ENCODE data around the gene ANKRD55. TPM values are rescaled to one million over a fixed set of nuclear protein-coding genes. Genes with fewer than 3 reads are reported as not detected.
A peak's percentile ranks its signal among the peaks of the same experiment; 100 is the strongest.
"Not testable (repeated sequence)": the region's sequence is repeated elsewhere in the genome, so short reads cannot be mapped to it uniquely, and the experiment has no call there.

The ANKRD55 gene
- total RNA-seq, 4 donors from 2014 or later: 0.09 TPM; not detected in 3

GRCh38 chr5:56207537-56207936 is 25.6 kb downstream of the ANKRD55 start:
- WGBS, 2 donors: 71 to 82% methylated on average over 2 of the region's 2 CpGs
- no peak overlapping the region for H3K27ac ChIP-seq
- TF ChIP-seq CTCF (IDR thresholded peaks at IDR 0.05) (no peak), POLR2A (IDR thresholded peaks at IDR 0.05) (no peak)
- no peaks in the 10 kb centered on the region for H3K36me3 ChIP-seq
- intact Hi-C loops (cut with DNase I): loop anchor here (10.0 kb wide), 1 partner anchor 273 kb away; no protein-coding TSS in a partner anchor
- no peak overlapping the region for H3K4me3 ChIP-seq
- H3K9me3 ChIP-seq: no peaks in the 10 kb centered on the region
- no peak for DNase-seq
- no peaks in the 10 kb centered on the region for H3K4me1 ChIP-seq
- H3K27me3 ChIP-seq: no peaks in the 10 kb centered on the region

- 74 to 88% methylated on average over 6 to 7 of the region's 7 CpGs for WGBS, 2 donors
- peaks cover 0 to under 1% (median 0%) of the 10 kb centered on the region in 3 donors for H3K4me1 ChIP-seq
- no peaks in the 10 kb centered on the region for H3K27me3 ChIP-seq
- no peaks in the 10 kb centered on the region for H3K36me3 ChIP-seq
- H3K27ac ChIP-seq: no peak overlapping the region
- no peak overlapping the region for H3K4me3 ChIP-seq
- no peak for DNase-seq
- no peak for TF ChIP-seq CTCF (IDR thresholded peaks at IDR 0.05)
- no peak for TF ChIP-seq POLR2A (IDR thresholded peaks at IDR 0.05)
- H3K9me3 ChIP-seq: no peaks in the 10 kb centered on the region
- intact Hi-C loops (cut with DNase I): loop anchor here (10.0 kb wide), 1 partner anchor 272 kb away; no protein-coding TSS in a partner anchor
Observed at GRCh38 chr5:56206126-56206910, 26.8 kb downstream of the ANKRD55 start.

- not testable (repeated sequence) for H3K27me3 ChIP-seq, H3K36me3 ChIP-seq, H3K4me3 ChIP-seq, H3K27ac ChIP-seq, H3K9me3 ChIP-seq, H3K4me1 ChIP-seq, DNase-seq
- intact Hi-C loops (cut with DNase I): loop anchor here (10.0 kb wide), 1 partner anchor 269 kb away; no protein-coding TSS in a partner anchor
Observed at GRCh38 chr5:56203936-56204335, 29.2 kb downstream of the ANKRD55 start.

- Histone ChIP-seq H3K4me3 (no peak overlapping the region), H3K27ac (no peak overlapping the region), H3K27me3 (no peaks in the 10 kb centered on the region), H3K36me3 (no peaks in the 10 kb centered on the region), H3K9me3 (no peaks in the 10 kb centered on the region), H3K4me1 (peaks cover 0 to 9% (median 0%) of the 10 kb centered on the region in 3 donors)
- intact Hi-C loops (cut with DNase I): loop anchor here (10.0 kb wide), 1 partner anchor 268 kb away; no protein-coding TSS in a partner anchor
- DNase-seq: no peak
- 62 to 74% methylated on average over 3 of the region's 3 CpGs for WGBS, 2 donors
- no peak for TF ChIP-seq POLR2A (IDR thresholded peaks at IDR 0.05)
- TF ChIP-seq CTCF (IDR thresholded peaks at IDR 0.05): no peak
Observed at GRCh38 chr5:56202483-56202882, 30.6 kb downstream of the ANKRD55 start.

GRCh38 chr5:56201762-56202261 is 31.3 kb downstream of the ANKRD55 start:
- 57 to 61% methylated on average over 3 of the region's 3 CpGs for WGBS, 2 donors
- intact Hi-C loops (cut with DNase I): loop anchor here (10.0 kb wide), 1 partner anchor 267 kb away; no protein-coding TSS in a partner anchor

GRCh38 chr5:56200971-56201666 is 32.0 kb downstream of the ANKRD55 start:
- DNase-seq: no peak
- 21 to 35% methylated on average over 5 of the region's 5 CpGs for WGBS, 2 donors
- intact Hi-C loops (cut with DNase I): loop anchor here (10.0 kb wide), 1 partner anchor 266 kb away; no protein-coding TSS in a partner anchor

More at GRCh38 chr5:56201762-56202261, 31.3 kb downstream of the ANKRD55 start:
- H3K27ac ChIP-seq, H3K9me3 ChIP-seq, H3K27me3 ChIP-seq, H3K36me3 ChIP-seq, H3K4me1 ChIP-seq, DNase-seq, H3K4me3 ChIP-seq: not testable (repeated sequence)

More at GRCh38 chr5:56200971-56201666, 32.0 kb downstream of the ANKRD55 start:
- H3K4me1 ChIP-seq: peaks cover 0 to 9% (median 0%) of the 10 kb centered on the region in 3 donors
- no peaks in the 10 kb centered on the region for H3K27me3 ChIP-seq
- TF ChIP-seq CTCF (IDR thresholded peaks at IDR 0.05): peak in 5 of 6 experiments; percentile 56 to 83 (median 76)
- TF ChIP-seq POLR2A (IDR thresholded peaks at IDR 0.05): no peak
- H3K4me3 ChIP-seq: no peak overlapping the region
- H3K9me3 ChIP-seq: no peaks in the 10 kb centered on the region
- H3K36me3 ChIP-seq: no peaks in the 10 kb centered on the region
- H3K27ac ChIP-seq: no peak overlapping the region
